Erythroblast (primary cell): ENCODE data around the gene ELMO2.

Experiments
- DNase-seq, 2 experiments: peaks; one replicate each; lab custom pipeline; 2025; lab: John Stamatoyannopoulos, UW
- GATA1 ChIP-seq: IDR thresholded peaks from 2 replicates; pipeline ENCODE4 v1.6.1; 2011; ENCODE audit warnings: low read depth, mild to moderate bottlenecking, control low read depth, low read length, moderate library complexity
- POLR2A ChIP-seq: IDR thresholded peaks from 2 replicates; pipeline ENCODE4 v1.6.1; 2011; ENCODE audit warnings: mild to moderate bottlenecking, low read length

The ELMO2 gene

DNA sequence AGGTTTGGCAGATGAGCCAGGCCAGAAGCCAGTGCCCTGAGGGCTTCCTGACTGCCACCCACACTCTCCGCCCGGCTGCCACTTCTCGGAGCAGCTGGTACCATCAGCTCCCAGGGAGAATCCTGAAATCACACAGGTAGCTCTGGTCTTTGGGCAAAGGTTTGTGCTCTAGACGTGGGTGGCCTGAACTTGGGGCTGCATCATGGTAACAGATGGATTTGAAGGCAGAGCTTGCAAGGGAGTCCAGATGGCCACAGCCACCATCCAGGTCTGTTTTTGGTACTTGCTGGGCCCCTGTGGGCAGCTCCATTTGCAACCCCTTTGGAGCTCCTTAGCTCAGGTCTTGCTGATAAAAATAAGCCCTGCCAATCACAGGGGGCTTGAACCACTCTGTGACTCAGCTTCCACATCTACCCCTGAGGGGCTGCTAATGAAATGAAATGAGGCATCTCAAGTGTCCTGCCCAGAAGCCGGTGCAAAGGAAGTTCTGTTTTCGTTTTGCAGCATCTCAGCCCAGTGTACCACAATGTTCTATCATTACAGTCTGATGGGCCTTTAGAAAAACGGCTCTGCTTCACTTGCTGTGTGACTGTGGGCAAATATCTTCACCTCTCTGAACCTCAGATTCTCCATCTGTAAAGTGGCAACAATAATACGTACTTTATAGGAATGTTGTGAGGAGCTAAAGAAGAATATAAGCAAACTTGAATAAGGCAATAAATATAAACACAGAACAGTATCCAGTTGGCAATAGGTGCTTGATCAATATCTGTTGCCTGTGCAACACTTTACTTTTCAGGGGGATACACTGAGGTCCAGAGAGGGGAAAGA is 73.0 kb downstream of the ELMO2 start:
- TF ChIP-seq POLR2A (no peak), GATA1 (no peak)
- no peak for DNase-seq

DNA sequence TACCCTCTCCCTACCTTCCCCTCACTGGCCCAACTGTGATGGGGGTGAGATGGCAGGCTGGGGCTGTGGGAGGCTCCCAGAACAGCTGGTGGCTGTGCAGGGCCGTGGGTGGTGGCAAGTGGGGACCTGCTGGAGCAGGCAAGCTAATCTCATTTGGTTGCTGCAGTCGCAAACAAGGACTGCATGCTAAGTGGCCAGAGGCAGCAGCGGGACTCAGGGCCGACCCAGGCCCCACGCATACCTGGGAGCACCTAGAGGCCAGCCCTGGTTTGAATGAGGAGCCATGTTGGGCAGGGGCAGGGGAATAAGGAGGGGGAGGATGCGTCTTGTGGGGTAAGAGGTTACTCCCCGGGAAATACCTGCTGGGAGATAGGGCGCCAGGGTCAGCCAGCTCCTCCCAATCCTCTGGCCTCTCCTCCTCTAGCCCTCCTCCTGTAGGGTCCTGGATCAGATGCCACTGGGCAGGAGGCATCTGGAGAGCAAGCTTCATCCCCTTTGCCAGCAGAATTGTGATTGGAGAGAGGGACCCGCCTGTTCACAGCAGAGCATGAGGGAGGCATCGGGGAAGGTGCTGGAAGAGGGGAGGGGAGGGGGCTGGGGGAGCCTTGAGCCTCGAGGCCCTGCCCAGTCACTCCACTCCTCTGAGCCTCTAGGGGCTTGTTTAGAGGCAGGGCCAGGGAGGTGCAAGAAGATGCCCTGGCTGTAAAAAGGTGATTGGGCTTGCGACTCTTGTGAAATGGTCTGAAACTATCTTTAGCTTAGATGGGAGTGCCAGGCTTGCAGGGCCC is 73.8 kb downstream of the ELMO2 start:
- TF ChIP-seq POLR2A (no peak), GATA1 (no peak)
- no peak for DNase-seq

DNA sequence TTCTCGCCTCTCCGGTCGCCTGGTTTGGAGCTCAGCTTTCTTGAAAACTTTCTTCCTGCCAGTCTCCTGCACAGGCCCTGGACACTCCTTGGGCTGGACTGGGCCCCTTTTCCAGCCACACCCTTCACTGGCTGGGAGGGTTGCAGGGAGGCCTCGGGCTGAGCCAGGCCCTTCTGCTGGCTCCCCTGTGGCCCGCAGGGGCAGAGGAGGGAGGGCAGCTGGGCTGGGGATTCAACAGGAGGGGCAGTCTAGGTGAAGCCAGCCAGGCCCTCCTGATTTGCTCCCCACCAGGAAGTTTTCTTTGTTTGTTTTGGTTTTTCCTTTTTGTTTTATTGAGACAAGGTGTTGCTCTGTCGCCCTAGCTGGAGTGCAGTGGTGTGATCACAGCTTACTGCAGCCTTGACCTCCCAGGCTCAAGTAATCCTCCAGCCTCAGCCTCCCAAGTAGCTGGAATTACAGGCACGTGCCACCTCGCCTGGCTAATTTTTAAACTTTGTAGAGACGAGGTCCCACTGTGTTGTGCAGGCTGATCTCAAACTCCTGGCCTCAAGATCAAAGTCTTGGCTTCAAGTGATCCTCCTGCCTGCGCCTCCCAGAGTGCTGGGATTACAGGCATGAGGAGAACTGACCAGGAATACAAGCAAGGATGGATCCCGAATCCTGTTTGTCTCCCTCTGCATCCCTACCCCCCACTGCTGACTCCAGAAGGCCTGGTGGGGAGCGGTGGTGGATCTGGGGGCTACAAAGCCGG is 74.6 kb downstream of the ELMO2 start:
- DNase-seq, result no peak
- TF ChIP-seq POLR2A (no peak), GATA1 (no peak)

DNA sequence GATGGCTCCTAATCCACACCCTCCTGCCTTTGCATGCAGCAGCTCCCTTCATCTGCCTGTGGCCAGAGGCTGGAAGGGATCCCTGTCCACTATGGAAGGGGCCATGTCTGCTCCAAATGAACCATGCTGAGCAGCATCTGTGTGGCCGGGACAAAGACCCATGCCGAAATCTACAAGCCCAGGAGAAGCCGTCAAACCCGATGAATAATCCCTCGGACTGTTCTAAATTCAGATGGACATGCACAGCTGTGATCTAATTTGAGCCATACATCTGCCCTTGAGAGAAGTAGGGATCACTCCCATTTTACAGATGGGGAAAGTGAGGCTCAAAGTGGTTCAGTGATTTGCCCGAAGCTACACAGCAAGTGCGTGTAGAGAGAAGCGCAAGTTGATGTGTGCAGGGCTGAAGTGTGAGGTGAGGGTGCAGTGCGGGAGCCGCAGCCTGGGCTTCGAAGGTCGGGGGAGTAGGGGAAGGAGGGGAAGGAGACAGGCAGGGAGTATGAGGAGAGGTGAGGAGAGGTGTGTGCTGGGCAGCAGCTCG is 75.5 kb downstream of the ELMO2 start:
- TF ChIP-seq POLR2A (no peak), GATA1 (no peak)
- no peak for DNase-seq

DNA sequence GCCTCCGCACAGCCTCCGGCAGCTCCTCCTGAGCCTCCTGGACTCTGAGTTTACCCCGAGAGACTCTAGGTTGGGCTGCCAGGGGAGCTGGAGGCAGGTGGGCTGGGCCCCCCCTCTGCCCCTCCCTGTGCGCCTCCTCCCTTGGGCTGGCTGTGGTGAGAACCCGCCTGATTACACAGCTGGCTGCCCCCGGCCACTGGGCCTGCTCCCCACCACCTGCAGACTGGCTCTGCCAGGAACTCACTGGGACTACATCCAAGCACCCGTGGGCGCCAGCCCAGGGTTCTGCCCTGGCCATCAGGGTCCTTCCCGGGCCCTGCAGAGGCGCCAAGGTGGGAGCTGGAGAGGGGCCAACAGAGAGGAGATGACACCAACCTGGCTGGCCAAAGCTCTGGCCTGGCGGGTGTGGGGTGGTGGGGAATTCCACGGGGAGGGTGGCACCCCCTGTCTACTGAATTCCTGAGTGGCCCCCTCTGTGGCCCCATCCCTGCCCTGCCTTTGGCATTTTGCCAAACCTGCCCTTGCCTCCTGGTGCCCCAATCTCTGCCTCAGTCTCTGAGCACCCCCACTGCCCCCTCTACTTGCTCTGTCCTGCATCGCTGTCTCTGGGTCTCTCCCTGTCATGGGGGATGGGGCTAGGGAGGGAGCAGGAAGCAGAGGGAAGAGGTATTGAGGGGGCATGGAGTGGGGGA is 76.2 kb downstream of the ELMO2 start:
- DNase-seq, result no peak
- no peak for TF ChIP-seq GATA1
- no peak for TF ChIP-seq POLR2A

DNA sequence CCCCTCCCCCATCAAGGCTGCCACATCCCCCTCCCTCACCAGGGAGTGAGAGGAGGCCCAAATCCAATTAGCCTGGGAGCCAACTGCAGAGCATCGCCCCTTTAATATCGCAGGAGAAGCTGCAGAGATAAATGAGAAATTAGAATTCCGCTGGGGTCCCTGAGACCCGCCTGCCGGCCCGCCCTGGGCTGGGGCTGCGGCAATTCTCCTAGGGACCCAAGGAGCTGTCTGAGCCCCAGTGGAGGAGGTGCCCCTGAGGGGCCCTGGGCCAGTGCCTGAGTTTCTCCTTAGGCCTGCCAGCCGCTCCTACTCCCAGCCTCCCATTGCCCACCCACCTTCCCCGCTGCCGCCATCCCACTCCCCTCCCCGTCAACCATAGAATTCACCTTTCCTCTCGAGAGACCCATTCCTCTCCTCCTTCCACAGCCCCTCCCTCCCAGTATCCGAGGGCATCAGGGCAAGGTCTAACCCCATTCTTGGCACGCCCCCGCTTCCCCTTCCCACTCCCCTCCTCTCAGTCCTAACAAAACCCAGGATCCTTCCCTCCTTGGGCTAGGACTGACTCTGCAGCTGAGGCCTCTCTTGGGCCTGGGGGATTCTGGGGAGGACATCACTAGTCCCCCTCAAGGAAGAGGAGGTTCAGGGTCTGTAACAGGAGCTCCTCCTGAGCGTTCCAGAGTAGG is 78.1 kb downstream of the ELMO2 start:
- DNase-seq, result no peak
- TF ChIP-seq GATA1 (no peak), POLR2A (no peak)

DNA sequence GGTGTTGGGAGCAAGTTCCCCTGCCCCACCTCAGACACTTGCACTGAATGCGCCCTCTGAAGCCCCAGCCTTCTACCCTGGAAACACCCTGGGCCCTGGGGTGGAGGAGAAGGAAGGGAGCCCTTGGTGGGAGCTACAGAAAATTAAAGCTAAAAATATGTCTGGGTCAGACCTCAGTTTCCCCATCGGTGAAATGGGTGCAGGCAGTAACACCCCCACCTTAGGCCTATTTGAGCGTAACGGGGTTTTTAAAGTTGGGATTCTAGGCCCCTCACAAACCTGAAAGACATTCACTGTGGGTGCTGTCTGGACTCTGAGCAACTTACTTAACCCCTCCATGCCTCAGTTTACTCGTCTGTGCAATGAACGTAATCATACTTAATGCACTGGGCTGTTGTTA is 78.9 kb downstream of the ELMO2 start:
- no peak for DNase-seq
- TF ChIP-seq GATA1 (no peak), POLR2A (no peak)

DNA sequence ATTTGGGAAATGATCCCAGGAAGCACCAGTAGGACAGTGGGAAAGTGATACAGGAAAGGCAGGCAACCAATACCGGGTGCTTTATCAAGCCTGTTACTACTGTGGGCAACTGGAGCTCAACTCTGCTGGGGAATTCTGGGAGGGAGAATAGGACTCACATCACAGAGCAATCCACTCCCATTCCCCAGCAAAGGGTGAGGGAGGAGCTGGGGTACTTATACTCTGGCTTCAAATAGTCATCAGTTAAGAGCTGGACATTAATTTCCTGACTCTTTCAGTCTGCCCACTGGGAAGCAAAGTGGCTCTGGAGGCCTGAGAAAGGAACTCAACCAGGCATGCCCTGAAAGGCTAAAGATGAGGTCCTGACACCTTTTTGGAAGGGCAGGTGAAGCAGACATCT is 80.6 kb downstream of the ELMO2 start:
- no peak for DNase-seq
- TF ChIP-seq POLR2A (no peak), GATA1 (no peak)

DNA sequence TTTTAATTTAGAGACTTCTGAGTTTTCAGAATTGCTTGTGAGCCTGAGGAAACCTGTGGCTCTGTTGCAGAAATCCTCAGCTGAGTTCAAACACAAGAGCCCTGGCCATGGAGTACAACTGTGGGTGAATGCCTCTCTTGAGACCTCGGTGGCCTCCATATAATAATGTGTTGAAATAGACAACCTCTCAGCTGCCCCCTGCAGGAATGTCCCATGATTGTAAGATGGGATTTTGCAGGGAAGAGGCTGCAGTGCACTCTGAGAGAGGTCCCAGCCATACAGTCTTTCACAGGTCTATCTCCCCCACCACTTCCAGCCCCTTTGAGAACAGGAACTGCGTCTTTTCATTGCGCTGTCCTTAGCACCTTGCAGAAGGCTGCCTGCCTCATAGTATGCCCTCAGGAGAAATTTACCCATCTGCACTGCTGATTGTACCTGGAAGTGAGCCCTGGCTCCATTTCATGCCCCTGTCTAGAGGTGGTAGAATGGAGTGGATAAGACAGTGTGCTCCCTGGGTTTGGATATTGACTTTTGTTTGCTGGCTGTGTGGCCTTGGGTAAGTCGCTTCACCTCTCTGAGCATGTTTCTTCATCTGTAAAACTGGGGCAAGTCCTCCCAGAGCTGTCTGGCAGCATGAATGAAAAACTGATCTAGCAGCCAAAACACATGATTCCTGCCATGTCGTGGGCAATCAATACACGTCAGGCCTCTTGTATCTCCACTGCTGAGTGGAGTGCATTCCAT is 81.3 kb downstream of the ELMO2 start:
- DNase-seq, result peak; percentile 18 to 29
- TF ChIP-seq GATA1, result no peak
- no peak for TF ChIP-seq POLR2A

DNA sequence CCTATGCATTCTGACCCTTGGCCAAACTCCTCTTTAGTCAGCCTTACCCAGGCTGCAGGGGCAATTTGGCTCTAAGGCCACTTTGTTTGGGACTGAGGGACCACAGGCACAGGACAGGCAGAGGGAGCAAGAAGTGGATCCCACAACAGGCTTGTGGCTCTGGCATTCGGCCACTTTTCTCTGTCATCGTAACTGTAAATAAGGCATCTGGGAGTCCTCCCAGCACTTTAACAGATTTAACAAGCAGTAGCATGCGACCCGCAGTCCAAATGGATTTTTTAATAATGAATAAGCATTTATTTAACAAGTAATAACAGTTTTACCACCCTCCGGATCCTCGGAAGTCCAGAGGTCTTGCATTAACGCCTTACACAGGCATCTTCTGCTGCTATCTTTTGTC is 82.0 kb downstream of the ELMO2 start:
- DNase-seq, result no peak

DNA sequence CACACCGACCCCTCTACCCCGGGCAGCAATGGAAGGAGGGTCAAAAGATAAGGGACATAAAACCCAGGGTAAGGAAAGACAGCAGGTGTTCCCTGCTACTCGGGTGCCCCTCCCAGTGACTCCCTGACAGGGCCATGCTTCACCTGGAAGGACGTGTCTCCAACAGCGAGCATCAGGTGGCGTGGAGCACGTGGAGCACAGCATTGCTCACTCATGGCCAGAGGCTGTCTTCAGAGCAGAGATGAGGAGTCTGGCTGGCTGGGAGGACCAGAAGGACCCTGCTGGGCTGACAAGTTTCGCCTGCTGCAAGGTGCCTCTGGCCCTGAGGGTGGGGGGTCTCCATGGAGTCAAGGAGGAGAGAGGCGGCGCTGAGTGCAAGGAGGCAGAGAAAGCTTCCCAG is 82.9 kb downstream of the ELMO2 start:
- DNase-seq, result no peak
- TF ChIP-seq POLR2A (no peak), GATA1 (no peak)

More for the DNA sequence above, 82.0 kb downstream of the ELMO2 start:
- no peak for TF ChIP-seq POLR2A
- no peak for TF ChIP-seq GATA1

DNA sequence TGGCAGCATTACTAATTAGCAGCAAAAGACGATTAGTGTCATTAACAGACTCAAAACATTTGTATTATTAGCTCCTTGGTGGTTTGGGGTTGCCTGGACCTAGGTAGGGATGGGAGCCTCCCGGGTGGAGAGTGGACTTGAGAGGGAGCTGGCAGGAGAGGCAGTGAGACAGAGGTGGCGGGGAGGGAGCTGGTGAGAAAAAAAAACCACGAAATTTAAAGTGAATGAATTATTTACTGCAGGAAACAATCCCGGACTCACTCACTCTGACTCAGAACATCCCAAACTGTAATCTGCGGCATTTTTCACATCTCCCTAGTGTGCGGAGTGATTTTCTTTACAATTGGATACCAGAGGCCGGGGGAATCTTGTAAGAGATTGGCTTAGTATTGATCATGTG is 83.8 kb downstream of the ELMO2 start:
- TF ChIP-seq POLR2A (no peak), GATA1 (no peak)
- no peak for DNase-seq
